GM12891 (cell line): ENCODE measurements around the gene RIPOR3.

Experiments used
- PAX5 ChIP-seq: IDR thresholded peaks from 2 replicates; pipeline ENCODE4 v1.6.1; 2011; ENCODE audit warnings: low read length, moderate library complexity, mild to moderate bottlenecking; ENCODE audit not compliant: insufficient read depth, severe bottlenecking
- POLR2A ChIP-seq: IDR thresholded peaks from 2 replicates; pipeline ENCODE4 v1.6.1; 2011; ENCODE audit warnings: low read depth, low read length, control low read depth
- POLR2AphosphoS5 ChIP-seq: IDR thresholded peaks from 2 replicates; pipeline ENCODE4 v1.6.1; 2011; ENCODE audit warnings: low read depth, low read length, control low read depth
- POU2F2 ChIP-seq: IDR thresholded peaks from 2 replicates; pipeline ENCODE4 v1.6.1; 2011; ENCODE audit warnings: low read depth, mild to moderate bottlenecking, control low read depth, low read length, moderate library complexity
- SPI1 ChIP-seq: IDR thresholded peaks from 2 replicates; pipeline ENCODE4 v1.6.1; 2011; ENCODE audit warnings: low read depth, low read length, control low read depth
- TAF1 ChIP-seq: IDR thresholded peaks from 2 replicates; pipeline ENCODE4 v1.6.1; 2011; ENCODE audit warnings: low read depth, low read length, control low read depth

DNA sequence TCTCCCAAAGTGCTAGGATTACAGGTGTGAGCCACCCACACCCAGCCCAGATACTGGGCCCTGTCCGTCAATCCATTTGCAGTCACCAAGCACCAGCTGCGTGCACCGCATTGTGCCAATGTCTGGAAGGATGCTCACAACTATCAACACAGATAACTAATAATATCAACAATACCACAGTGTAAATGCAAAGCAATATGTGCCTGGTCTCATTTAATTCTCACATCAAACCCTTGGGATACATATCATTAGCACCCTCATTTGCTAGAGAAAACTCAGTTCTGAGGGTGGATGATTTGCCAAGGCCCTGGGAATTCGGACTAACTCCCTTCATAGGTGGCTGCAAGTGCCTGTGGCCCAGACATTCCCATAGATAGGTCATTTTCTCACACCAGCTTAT is 14.5 kb downstream of the RIPOR3 start:
- TF ChIP-seq POLR2AphosphoS5 (no peak), TAF1 (no peak), POLR2A (no peak), PAX5 (no peak), SPI1 (no peak), POU2F2 (no peak)
